HepG2 (cell line): ENCODE measurements around the gene CAPN15. TPM values are rescaled to one million over a fixed set of nuclear protein-coding genes. Genes with fewer than 3 reads are reported as not detected.
"Not testable (repeated sequence)": the region's sequence is repeated elsewhere in the genome, so short reads cannot be mapped to it uniquely, and the experiment has no call there.

ENCODE experiments used
- ATAC-seq: fragments of 200-7000 bp; cut with Tn5 transposase; 3 replicates; pipeline ENCODE4 v1.9.1; 2020; ENCODE audit warnings: mild to moderate bottlenecking, moderate library complexity
- BruUV-seq: library from RNA; stranded (reverse); fragments of 400-500 nt; replicated peaks from 2 replicates; lab custom pipeline; 2021; lab: Mats Ljungman, UMichigan
- CTCF ChIA-PET: fragments of 300-600 bp; formaldehyde crosslinking; extraction: SDS; loops from one replicate; lab custom pipeline; 2021; ENCODE audit warnings: low total read pairs, inconsistent platforms, low intra/inter-chr PET ratio; lab: Yijun Ruan, JAX
- POLR2A ChIA-PET: fragments of 350-600 bp; sonication (Branson Sonifier 250); formaldehyde crosslinking; loops from one replicate; lab custom pipeline; 2020; ENCODE audit warnings: antibody characterized with exemption, inconsistent platforms; lab: Yijun Ruan, JAX
- DNase-seq: peaks from one replicate; pipeline ENCODE4 v3.0.0-alpha.2; 2015; ENCODE audit warnings: low spot score
- FAIRE-seq: peaks from 3 replicates; lab custom pipeline; 2011; peaks lifted over from hg19 to GRCh38; lab: Jason Lieb, UNC
- H2AFZ ChIP-seq: one replicate; pipeline ENCODE4 v1.6.1; 2011; ENCODE audit warnings: low read length, inconsistent platforms
- H3K27ac ChIP-seq: fragments of 300-600 bp; 3 replicates; pipeline ENCODE4 v1.8.0; 2011; ENCODE audit warnings: mixed run types, mild to moderate bottlenecking, mixed read lengths, low read length, inconsistent platforms; ENCODE audit not compliant: insufficient read depth; ENCODE audit errors: extremely low read length
- H3K27me3 ChIP-seq, 2 experiments: fragments of 200-600 bp in 1 of 2; 2 replicates in 1 of 2; 3 replicates in 1 of 2; pipeline versions ENCODE4 v1.6.0 to v1.8.0; 2011; ENCODE audit warnings: low read length in 2 of 2, mild to moderate bottlenecking in 2 of 2, moderate library complexity in 2 of 2, inconsistent platforms in 1 of 2; ENCODE audit not compliant: insufficient read depth in 2 of 2, control insufficient read depth in 1 of 2
- H3K36me3 ChIP-seq, 2 experiments: fragments of 200-600 bp in 1 of 2; replicated peaks in 1 of 2; 2 replicates in 1 of 2; 3 replicates in 1 of 2; pipeline versions ENCODE4 v1.5.1 to v1.8.0; 2011; ENCODE audit warnings: low read length in 2 of 2, inconsistent platforms in 1 of 2; ENCODE audit not compliant: insufficient read depth in 2 of 2, control insufficient read depth in 1 of 2
- H3K4me1 ChIP-seq: 2 replicates; pipeline ENCODE4 v1.5.1; 2012; ENCODE audit warnings: low read length, inconsistent platforms; ENCODE audit not compliant: insufficient read depth
- H3K4me2 ChIP-seq: 2 replicates; pipeline ENCODE4 v1.6.0; 2011; ENCODE audit warnings: low read depth, low read length, inconsistent platforms
- H3K4me3 ChIP-seq, 3 experiments: fragments of 200-600 bp in 1 of 3; sonication (generic), shearing (Covaris generic) in 1 of 3; replicated peaks in 1 of 3; 2 replicates each; pipeline ENCODE4 v1.5.1; 2011 to 2016; ENCODE audit warnings: low read length in 3 of 3, inconsistent platforms in 2 of 3, low read depth in 2 of 3, mild to moderate bottlenecking in 2 of 3, control low read depth in 1 of 3, mixed read lengths in 1 of 3; ENCODE audit not compliant: insufficient read depth in 1 of 3
- H3K79me2 ChIP-seq: one replicate; pipeline ENCODE4 v1.6.1; 2011; ENCODE audit warnings: low read length, inconsistent platforms; ENCODE audit not compliant: insufficient read depth
- H3K9ac ChIP-seq: 2 replicates; pipeline ENCODE4 v1.6.0; 2011; ENCODE audit warnings: mild to moderate bottlenecking, low read depth, low read length, inconsistent platforms; ENCODE audit not compliant: insufficient read depth
- H3K9me3 ChIP-seq: 2 replicates; pipeline ENCODE4 v1.5.1; 2012; ENCODE audit warnings: mild to moderate bottlenecking, low read length
- H4K20me1 ChIP-seq: 2 replicates; pipeline ENCODE4 v1.6.0; 2011; ENCODE audit warnings: inconsistent platforms, mild to moderate bottlenecking, low read length, moderate library complexity; ENCODE audit not compliant: insufficient read depth
- LCORL ChIP-seq, 2 experiments: fragments of 450-650 bp in 1 of 2; sonication (generic) in 1 of 2; formaldehyde crosslinking in 1 of 2; IDR thresholded peaks; 2 replicates each; pipeline versions ENCODE4 v1.5.0 to v1.6.1; 2017 to 2020; ENCODE audit warnings: antibody characterized with exemption in 1 of 2, missing genetic modification reagents in 1 of 2
- WGBS: methylation state at CpG from one replicate; pipeline ENCODE4 v1.1.6; 2017; ENCODE audit warnings: low lambda C conversion rate; 5-methylcytosine and 5-hydroxymethylcytosine counted together
- in situ Hi-C: cut with HindIII; loops from 2 replicates; pipeline ENCODE4 v1.10.0; 2017; ENCODE audit warnings: low pct_unique_long_range_greater_than_20kb; ENCODE audit not compliant: extremely low pct_ligation_motif_present
- intact Hi-C: fragments of 100-400 bp; cut with micrococcal nuclease; formaldehyde crosslinking; loops from one replicate; pipeline ENCODE4 v1.10.0; 2022; ENCODE audit not compliant: unreplicated experiment
- polyA plus RNA-seq, 8 experiments: library from polyadenylated mRNA; depleted of rRNA in 3 of 8; stranded (reverse) in 7 of 8; unstranded in 1 of 8; fragments of >200 nt; fragmentation: Illumina TruSeq in 4 of 8; extraction: Trizol in 4 of 8; gene quantifications; 2 replicates each; pipeline versions ENCODE4 v1.2.1 to v1.2.3, GENCODE V29; 2011 to 2016; ENCODE audit warnings: low read depth in 4 of 8, missing spikeins in 1 of 8, mixed read lengths in 1 of 8; ENCODE audit not compliant: insufficient read depth in 1 of 8
- total RNA-seq, 5 experiments: library from RNA; depleted of rRNA; stranded (reverse); fragments of >200 nt; fragmentation: Illumina TruSeq; extraction: Trizol; gene quantifications; 2 replicates each; pipeline ENCODE4 v1.2.3, GENCODE V29; 2016; ENCODE audit warnings: low read depth in 1 of 5
- TF ChIP-seq, protein P1 (sequence below): sonication (generic); formaldehyde crosslinking; IDR thresholded peaks from 2 replicates; pipeline ENCODE4 v1.4.0; 2020; ENCODE audit warnings: missing genetic modification reagents

The CAPN15 gene
- total and polyA plus RNA-seq, 2 of the 13 experiments (the other 11 are each of a cell fraction or from before 2014, with no cell fraction given), result 14.9 to 24.5 TPM

DNA sequence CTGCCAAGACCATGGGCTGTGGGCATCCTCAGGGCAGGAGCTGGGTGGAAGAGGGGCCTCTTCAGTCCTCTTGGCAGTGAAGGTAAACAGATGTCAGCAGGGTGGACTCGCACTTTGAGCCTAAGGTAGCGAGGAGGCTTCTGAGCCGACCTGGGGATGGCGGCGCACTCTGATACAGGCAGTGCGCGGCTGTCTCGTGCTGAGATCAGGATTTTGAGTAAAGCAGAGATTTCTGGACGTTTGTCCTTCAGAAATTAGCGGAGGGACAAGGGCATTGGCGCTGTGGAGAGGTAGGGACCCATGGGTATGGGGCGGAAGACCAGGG, 69.2 kb downstream of the CAPN15 start:
- no peak overlapping the region for H3K4me3 ChIP-seq
- no peak overlapping the region for H3K4me2 ChIP-seq
- H3K27me3 ChIP-seq, result no peaks in the 10 kb centered on the region; a peak in 1 of 5 replicates
- ChIA-PET POLR2A (no interaction called here), CTCF (no interaction called here)
- intact Hi-C loops (no loop called here), in situ Hi-C loops (no loop called here)
- no peak overlapping the region for H2AFZ ChIP-seq
- 90% methylated on average over 12 of the region's 12 CpGs for WGBS
- no peak overlapping the region for H3K9ac ChIP-seq
- H3K4me1 ChIP-seq, result peaks cover 23% of the 10 kb centered on the region
- ATAC-seq (no peak), DNase-seq (no peak), FAIRE-seq (no peak)
- no peaks in the 10 kb centered on the region for H4K20me1 ChIP-seq
- H3K27ac ChIP-seq, result no peak overlapping the region
- TF ChIP-seq, protein P1, sequence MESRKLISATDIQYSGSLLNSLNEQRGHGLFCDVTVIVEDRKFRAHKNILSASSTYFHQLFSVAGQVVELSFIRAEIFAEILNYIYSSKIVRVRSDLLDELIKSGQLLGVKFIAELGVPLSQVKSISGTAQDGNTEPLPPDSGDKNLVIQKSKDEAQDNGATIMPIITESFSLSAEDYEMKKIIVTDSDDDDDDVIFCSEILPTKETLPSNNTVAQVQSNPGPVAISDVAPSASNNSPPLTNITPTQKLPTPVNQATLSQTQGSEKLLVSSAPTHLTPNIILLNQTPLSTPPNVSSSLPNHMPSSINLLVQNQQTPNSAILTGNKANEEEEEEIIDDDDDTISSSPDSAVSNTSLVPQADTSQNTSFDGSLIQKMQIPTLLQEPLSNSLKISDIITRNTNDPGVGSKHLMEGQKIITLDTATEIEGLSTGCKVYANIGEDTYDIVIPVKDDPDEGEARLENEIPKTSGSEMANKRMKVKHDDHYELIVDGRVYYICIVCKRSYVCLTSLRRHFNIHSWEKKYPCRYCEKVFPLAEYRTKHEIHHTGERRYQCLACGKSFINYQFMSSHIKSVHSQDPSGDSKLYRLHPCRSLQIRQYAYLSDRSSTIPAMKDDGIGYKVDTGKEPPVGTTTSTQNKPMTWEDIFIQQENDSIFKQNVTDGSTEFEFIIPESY (CRISPR knock-in tag), result peak; percentile 78
- TF ChIP-seq LCORL (IDR thresholded peaks at IDR 0.05), result no peak
- no peak for TF ChIP-seq LCORL (CRISPR knock-in tag; IDR thresholded peaks at IDR 0.05)
- H3K36me3 ChIP-seq, result peaks cover 6 to 11% of the 10 kb centered on the region in 2 experiments; a peak in 4 of 5 replicates
- H3K9me3 ChIP-seq, result no peaks in the 10 kb centered on the region
- no TSS peak for BruUV-seq
- H3K79me2 ChIP-seq, result peaks cover 32% of the 10 kb centered on the region

DNA sequence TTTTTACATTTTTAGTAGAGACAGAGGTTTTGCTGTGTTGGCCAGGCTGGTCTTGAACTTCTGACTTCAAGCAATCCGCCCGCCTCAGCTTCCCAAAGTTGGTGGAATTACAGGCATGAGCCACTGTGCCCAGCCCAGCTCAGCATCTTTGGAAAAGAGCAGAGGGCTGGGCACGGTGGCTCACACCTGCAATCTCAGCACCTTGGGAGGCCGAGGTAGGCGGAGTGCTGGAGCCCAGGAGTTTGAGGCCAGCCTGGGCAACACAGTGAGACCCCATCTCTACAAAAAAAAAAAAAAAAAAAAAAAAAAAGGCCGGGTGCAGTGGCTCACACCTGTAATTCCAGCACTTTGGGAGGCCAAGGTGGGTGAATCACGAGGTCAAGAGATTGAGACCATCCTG, 70.1 kb downstream of the CAPN15 start:
- H3K27me3 ChIP-seq, H3K9me3 ChIP-seq, H3K27ac ChIP-seq, H3K4me2 ChIP-seq, intact Hi-C loops, H4K20me1 ChIP-seq, FAIRE-seq, POLR2A ChIA-PET, ATAC-seq, H3K4me3 ChIP-seq, H2AFZ ChIP-seq, DNase-seq, in situ Hi-C loops, BruUV-seq, CTCF ChIA-PET, H3K9ac ChIP-seq: not testable (repeated sequence)
- peaks cover 27% of the 10 kb centered on the region for H3K79me2 ChIP-seq
- peaks cover 6 to 11% of the 10 kb centered on the region in 2 experiments; a peak in 4 of 5 replicates for H3K36me3 ChIP-seq
- 95% methylated on average over 7 of the region's 7 CpGs for WGBS
- peaks cover 14% of the 10 kb centered on the region for H3K4me1 ChIP-seq
